ENCODE results near the gene ZSWIM4. TPM values are rescaled to one million over a fixed set of nuclear protein-coding genes. Genes with fewer than 3 reads are reported as not detected.

ZSWIM4 gene
- polyA plus RNA-seq, 2 of the 4 experiments (the other 2 are of a cell fraction), result 1.6 to 3.4 TPM

DNA sequence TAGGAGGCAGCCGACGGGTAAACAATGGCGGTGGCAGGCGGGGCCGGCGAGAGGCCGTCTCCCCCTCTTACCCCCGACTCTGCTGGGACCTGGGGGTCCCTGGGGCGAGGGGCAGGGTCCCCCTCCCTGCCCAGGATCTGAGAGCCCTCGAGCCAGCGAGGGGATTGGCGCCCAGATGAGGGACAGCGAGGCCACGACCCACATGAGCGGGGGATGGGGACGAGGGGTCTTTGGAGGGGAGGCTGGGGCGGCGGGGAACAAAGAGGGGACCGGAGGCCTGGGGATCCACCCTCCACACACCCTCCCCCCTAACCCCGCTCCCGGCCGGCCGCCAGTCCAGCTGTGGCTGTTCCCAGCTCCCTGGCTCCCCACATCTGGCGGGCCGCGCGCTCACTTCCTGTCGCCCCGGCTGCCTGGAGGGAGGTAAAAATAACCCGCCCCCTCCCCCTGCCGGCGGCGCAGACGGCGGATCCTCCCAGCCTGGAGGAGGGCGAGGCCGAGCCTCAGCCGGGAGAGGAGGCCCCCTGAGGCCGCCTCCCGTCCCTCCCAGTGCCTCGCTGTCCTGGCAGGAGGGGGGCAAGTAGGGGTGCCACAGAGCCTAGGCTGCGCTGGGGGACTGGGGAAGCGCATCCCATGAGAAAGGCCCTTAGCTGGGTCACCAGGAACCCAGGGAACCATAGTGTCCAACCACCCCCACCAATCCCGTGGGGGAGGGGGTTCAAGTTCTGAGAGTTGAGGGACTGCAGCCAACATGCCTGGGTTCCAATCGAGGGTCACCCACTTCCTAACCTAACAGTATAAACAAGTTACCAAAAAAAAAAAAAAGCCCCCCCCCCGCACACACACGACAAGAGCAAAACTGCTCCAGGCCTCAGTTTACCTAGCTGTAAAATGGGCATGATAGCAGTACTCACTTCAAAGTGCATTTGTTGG lies 52.4 kb downstream of the ZSWIM4 start (continued):
- TF ChIP-seq SMC3 (IDR thresholded peaks at IDR 0.05) (no peak; the same call in 2 of the 3 replicates), USF2 (IDR thresholded peaks at IDR 0.05) (no peak), REST (IDR thresholded peaks at IDR 0.05) (no peak), TFCP2L1 (CRISPR knock-in tag; IDR thresholded peaks at IDR 0.05) (no peak; the same call in 1 of the 2 replicates), KDM1A (IDR thresholded peaks at IDR 0.05; ENCODE audit: low read depth) (peak; percentile 96), ZC3H11A (IDR thresholded peaks at IDR 0.05) (no peak), ATOH8 (CRISPR knock-in tag; IDR thresholded peaks at IDR 0.05; ENCODE audit: low read depth) (0 out of 2 replicates have a peak, but pooled peaks have one; percentile 37), EHMT2 (IDR thresholded peaks at IDR 0.05; ENCODE audit: low read depth) (no peak), HES2 (IDR thresholded peaks at IDR 0.05) (no peak), CHD2 (IDR thresholded peaks at IDR 0.05; ENCODE audit: low read length, partially characterized antibody) (peak; percentile 6), SREBF2 (IDR thresholded peaks at IDR 0.05) (no peak), ZFP36 (IDR thresholded peaks at IDR 0.05; ENCODE audit: borderline replicate concordance, partially characterized antibody) (no peak), MYC (IDR thresholded peaks at IDR 0.05; ENCODE audit: borderline replicate concordance, low read length) (no peak), MAFK (IDR thresholded peaks at IDR 0.05; ENCODE audit: partially characterized antibody) (no peak), ESRRA (IDR thresholded peaks at IDR 0.05; ENCODE audit: borderline replicate concordance, low read length) (no peak), JUNB (IDR thresholded peaks at IDR 0.05) (no peak), EHF (CRISPR knock-in tag; IDR thresholded peaks at IDR 0.05) (peak; percentile 23; the same call in 1 of the 2 replicates), MAZ (IDR thresholded peaks at IDR 0.05; ENCODE audit: borderline replicate concordance, low read depth, low read length) (no peak), CBX2 (IDR thresholded peaks at IDR 0.05; ENCODE audit: borderline replicate concordance, low read depth) (no peak), FOSB (CRISPR knock-in tag; IDR thresholded peaks at IDR 0.05) (no peak; the same call in 1 of the 2 replicates), RCOR1 (IDR thresholded peaks at IDR 0.05; ENCODE audit: low read depth, low read length) (peak; percentile 66; the same call in 1 of the 2 replicates), NR3C1 (IDR thresholded peaks at IDR 0.05) (no peak), HOXA7 (CRISPR knock-in tag; IDR thresholded peaks at IDR 0.05) (0 out of 2 replicates have a peak, but pooled peaks have one; percentile 0), CBX8 (IDR thresholded peaks at IDR 0.05) (no peak), TP53 (CRISPR knock-in tag; IDR thresholded peaks at IDR 0.05) (no peak), GATA3 (IDR thresholded peaks at IDR 0.05; ENCODE audit: borderline replicate concordance) (peak; percentile 47), RNF2 (IDR thresholded peaks at IDR 0.05; ENCODE audit: borderline replicate concordance, low read depth) (no peak), E2F6 (IDR thresholded peaks at IDR 0.05; ENCODE audit: borderline replicate concordance, low read depth) (no peak), CEBPB (IDR thresholded peaks at IDR 0.05) (no peak)
- TF ChIP-seq, protein P1, sequence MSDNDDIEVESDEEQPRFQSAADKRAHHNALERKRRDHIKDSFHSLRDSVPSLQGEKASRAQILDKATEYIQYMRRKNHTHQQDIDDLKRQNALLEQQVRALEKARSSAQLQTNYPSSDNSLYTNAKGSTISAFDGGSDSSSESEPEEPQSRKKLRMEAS (IDR thresholded peaks at IDR 0.05), result peak; percentile 60
- TF ChIP-seq, protein P2, sequence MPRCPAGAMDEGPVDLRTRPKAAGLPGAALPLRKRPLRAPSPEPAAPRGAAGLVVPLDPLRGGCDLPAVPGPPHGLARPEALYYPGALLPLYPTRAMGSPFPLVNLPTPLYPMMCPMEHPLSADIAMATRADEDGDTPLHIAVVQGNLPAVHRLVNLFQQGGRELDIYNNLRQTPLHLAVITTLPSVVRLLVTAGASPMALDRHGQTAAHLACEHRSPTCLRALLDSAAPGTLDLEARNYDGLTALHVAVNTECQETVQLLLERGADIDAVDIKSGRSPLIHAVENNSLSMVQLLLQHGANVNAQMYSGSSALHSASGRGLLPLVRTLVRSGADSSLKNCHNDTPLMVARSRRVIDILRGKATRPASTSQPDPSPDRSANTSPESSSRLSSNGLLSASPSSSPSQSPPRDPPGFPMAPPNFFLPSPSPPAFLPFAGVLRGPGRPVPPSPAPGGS (IDR thresholded peaks at IDR 0.05), result 0 out of 3 replicates have a peak, but pooled peaks have one; percentile 27
- TF ChIP-seq, protein P3, sequence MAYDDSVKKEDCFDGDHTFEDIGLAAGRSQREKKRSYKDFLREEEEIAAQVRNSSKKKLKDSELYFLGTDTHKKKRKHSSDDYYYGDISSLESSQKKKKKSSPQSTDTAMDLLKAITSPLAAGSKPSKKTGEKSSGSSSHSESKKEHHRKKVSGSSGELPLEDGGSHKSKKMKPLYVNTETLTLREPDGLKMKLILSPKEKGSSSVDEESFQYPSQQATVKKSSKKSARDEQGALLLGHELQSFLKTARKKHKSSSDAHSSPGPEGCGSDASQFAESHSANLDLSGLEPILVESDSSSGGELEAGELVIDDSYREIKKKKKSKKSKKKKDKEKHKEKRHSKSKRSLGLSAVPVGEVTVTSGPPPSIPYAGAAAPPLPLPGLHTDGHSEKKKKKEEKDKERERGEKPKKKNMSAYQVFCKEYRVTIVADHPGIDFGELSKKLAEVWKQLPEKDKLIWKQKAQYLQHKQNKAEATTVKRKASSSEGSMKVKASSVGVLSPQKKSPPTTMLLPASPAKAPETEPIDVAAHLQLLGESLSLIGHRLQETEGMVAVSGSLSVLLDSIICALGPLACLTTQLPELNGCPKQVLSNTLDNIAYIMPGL (CRISPR knock-in tag; IDR thresholded peaks at IDR 0.05; ENCODE audit: borderline replicate concordance), result no peak

Measured in A549 (cell line).